PC-9 (cell line): Measurements from ENCODE around the gene EFHD1. TPM values are rescaled to one million over a fixed set of nuclear protein-coding genes. Genes with fewer than 3 reads are reported as not detected.

Experiments used
- BruUV-seq: library from RNA; stranded (reverse); fragments of 400-500 nt; replicated peaks from 2 replicates; lab custom pipeline; 2021; lab: Mats Ljungman, UMichigan
- CTCF ChIA-PET: fragments of 300-600 bp; sonication (Branson Sonifier 250); formaldehyde crosslinking; loops from one replicate; lab custom pipeline; 2022; ENCODE audit warnings: antibody characterized with exemption; lab: Charles Lee
- POLR2A ChIA-PET: fragments of 300-600 bp; sonication (Branson Sonifier 250); formaldehyde crosslinking; loops from one replicate; lab custom pipeline; 2022; ENCODE audit warnings: antibody characterized with exemption; ENCODE audit not compliant: unreplicated experiment; lab: Charles Lee
- DNase-seq, 2 experiments: peaks; one replicate each; pipeline versions ENCODE4 v3.0.0 to v3.0.0-alpha.2; 2015 to 2022; ENCODE audit warnings: mixed read lengths in 1 of 2
- H2AFZ ChIP-seq: fragments of 200-600 bp; sonication (generic); 2 replicates; pipeline ENCODE4 v1.8.1; 2017; ENCODE audit warnings: antibody characterized with exemption
- H3F3A ChIP-seq: fragments of 200-600 bp; sonication (generic); 2 replicates; pipeline ENCODE4 v1.8.1; 2017; ENCODE audit warnings: antibody characterized with exemption, mild to moderate bottlenecking, low read depth; ENCODE audit not compliant: insufficient read depth
- H3K27ac ChIP-seq: fragments of 200-600 bp; sonication (generic); 2 replicates; pipeline ENCODE4 v1.6.1; 2016; ENCODE audit warnings: mixed run types
- H3K27me3 ChIP-seq: fragments of 200-600 bp; sonication (generic); 2 replicates; pipeline ENCODE4 v1.6.1; 2016; ENCODE audit warnings: low read depth, mixed run types; ENCODE audit not compliant: insufficient read depth
- H3K36me3 ChIP-seq: fragments of 200-600 bp; sonication (generic); 2 replicates; pipeline ENCODE4 v1.6.1; 2016; ENCODE audit warnings: low read depth, mixed run types
- H3K4me1 ChIP-seq: fragments of 200-600 bp; sonication (generic); replicated peaks from 2 replicates; pipeline ENCODE4 v1.6.1; 2016; ENCODE audit warnings: mixed run types; ENCODE audit not compliant: insufficient read depth
- H3K4me2 ChIP-seq: fragments of 200-600 bp; sonication (generic); 2 replicates; pipeline ENCODE4 v1.6.1; 2017; ENCODE audit warnings: mixed run types
- H3K4me3 ChIP-seq: fragments of 200-600 bp; sonication (generic); 2 replicates; pipeline ENCODE4 v1.6.1; 2016; ENCODE audit warnings: mixed run types
- H3K79me2 ChIP-seq: fragments of 200-600 bp; sonication (generic); 2 replicates; pipeline ENCODE4 v1.6.1; 2017; ENCODE audit warnings: low read depth, mixed run types
- H3K9me2 ChIP-seq: fragments of 200-600 bp; sonication (generic); 2 replicates; pipeline ENCODE4 v1.8.1; 2017; ENCODE audit warnings: mild to moderate bottlenecking; ENCODE audit not compliant: insufficient read depth
- H3K9me3 ChIP-seq: fragments of 200-600 bp; sonication (generic); 2 replicates; pipeline ENCODE4 v1.8.1; 2016; ENCODE audit warnings: low read depth; ENCODE audit not compliant: insufficient read depth
- H4K20me1 ChIP-seq: fragments of 200-600 bp; sonication (generic); 2 replicates; pipeline ENCODE4 v1.8.1; 2017; ENCODE audit not compliant: insufficient read depth
- CTCF ChIP-seq: fragments of 200-600 bp; sonication (generic); conservative IDR thresholded peaks from 2 replicates; pipeline ENCODE4 v1.6.1; 2017; ENCODE audit warnings: mixed run types, antibody characterized with exemption, mild to moderate bottlenecking, moderate library complexity
- EZH2 ChIP-seq: fragments of 200-600 bp; sonication (generic); IDR thresholded peaks from 2 replicates; pipeline ENCODE4 v1.8.0; 2017; ENCODE audit warnings: antibody characterized with exemption, low read depth
- intact Hi-C: fragments of 100-400 bp; cut with micrococcal nuclease; formaldehyde crosslinking; loops from one replicate; pipeline ENCODE4 v1.10.0; 2022; ENCODE audit not compliant: unreplicated experiment
- total RNA-seq: library from RNA; stranded (reverse); gene quantifications from 2 replicates; pipeline ENCODE4 v1.2.3, GENCODE V29; 2021

The EFHD1 gene
- total RNA-seq, 1 experiment from 2014 or later, result 10.6 TPM

DNA sequence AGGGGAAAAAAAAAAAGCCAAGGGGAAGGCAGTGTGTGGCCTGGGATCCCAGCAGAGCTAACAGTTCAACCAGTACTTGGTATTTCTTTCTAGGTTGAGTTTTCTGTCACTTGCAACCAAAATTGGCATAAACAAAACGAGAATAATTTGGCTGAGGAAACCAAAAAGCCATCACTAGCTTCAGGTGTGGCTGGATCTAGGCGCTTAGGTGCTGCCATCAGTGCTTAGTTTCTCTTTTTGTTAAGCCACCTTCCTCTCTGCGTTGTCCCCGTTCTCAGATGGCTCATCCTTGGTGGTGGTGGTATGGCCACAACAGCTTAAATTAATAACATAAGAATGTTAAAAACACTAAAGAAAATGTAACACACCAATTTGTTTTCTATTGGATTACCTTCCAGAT is 2.4 kb downstream of the EFHD1 start:
- H3K4me2 ChIP-seq, result no peak overlapping the region
- no peak overlapping the region for H3K4me3 ChIP-seq
- H3K9me3 ChIP-seq, result no peaks in the 10 kb centered on the region
- POLR2A ChIA-PET, result no interaction called here
- peaks cover 12% of the 10 kb centered on the region for H3K4me1 ChIP-seq
- no peak overlapping the region for H3K27ac ChIP-seq
- no peaks in the 10 kb centered on the region for H3K79me2 ChIP-seq
- no TSS peak for BruUV-seq
- DNase-seq, result no peak
- no peaks in the 10 kb centered on the region for H3K36me3 ChIP-seq
- H3K27me3 ChIP-seq, result peaks cover 16% of the 10 kb centered on the region
- no peak for TF ChIP-seq EZH2
- TF ChIP-seq CTCF, result no peak
- CTCF ChIA-PET, result no interaction called here
- intact Hi-C loops, result no loop called here
- no peak overlapping the region for H2AFZ ChIP-seq
- H3K9me2 ChIP-seq, result no peaks in the 10 kb centered on the region
- no peaks in the 10 kb centered on the region for H4K20me1 ChIP-seq
- no peaks in the 10 kb centered on the region for H3F3A ChIP-seq

GRCh38 chr2:232636788-232637420 is 3.5 kb downstream of the EFHD1 start:
- Histone ChIP-seq H3F3A (no peaks in the 10 kb centered on the region), H3K27ac (no peak overlapping the region), H3K79me2 (no peaks in the 10 kb centered on the region), H3K9me3 (no peaks in the 10 kb centered on the region), H2AFZ (no peak overlapping the region), H3K4me3 (no peak overlapping the region), H3K27me3 (peaks cover 16% of the 10 kb centered on the region), H3K36me3 (no peaks in the 10 kb centered on the region), H4K20me1 (no peaks in the 10 kb centered on the region), H3K4me1 (peaks cover 12% of the 10 kb centered on the region), H3K9me2 (no peaks in the 10 kb centered on the region), H3K4me2 (no peak overlapping the region)
- no peak for TF ChIP-seq EZH2
- TF ChIP-seq CTCF, result no peak
- ChIA-PET POLR2A (no interaction called here), CTCF (interaction anchor here (0.7 kb wide), 1 partner anchor 18 kb away, joined by 8 read pairs; no protein-coding TSS in a partner anchor)
- DNase-seq, result no peak
- BruUV-seq, result no TSS peak
- intact Hi-C loops, result no loop called here

DNA sequence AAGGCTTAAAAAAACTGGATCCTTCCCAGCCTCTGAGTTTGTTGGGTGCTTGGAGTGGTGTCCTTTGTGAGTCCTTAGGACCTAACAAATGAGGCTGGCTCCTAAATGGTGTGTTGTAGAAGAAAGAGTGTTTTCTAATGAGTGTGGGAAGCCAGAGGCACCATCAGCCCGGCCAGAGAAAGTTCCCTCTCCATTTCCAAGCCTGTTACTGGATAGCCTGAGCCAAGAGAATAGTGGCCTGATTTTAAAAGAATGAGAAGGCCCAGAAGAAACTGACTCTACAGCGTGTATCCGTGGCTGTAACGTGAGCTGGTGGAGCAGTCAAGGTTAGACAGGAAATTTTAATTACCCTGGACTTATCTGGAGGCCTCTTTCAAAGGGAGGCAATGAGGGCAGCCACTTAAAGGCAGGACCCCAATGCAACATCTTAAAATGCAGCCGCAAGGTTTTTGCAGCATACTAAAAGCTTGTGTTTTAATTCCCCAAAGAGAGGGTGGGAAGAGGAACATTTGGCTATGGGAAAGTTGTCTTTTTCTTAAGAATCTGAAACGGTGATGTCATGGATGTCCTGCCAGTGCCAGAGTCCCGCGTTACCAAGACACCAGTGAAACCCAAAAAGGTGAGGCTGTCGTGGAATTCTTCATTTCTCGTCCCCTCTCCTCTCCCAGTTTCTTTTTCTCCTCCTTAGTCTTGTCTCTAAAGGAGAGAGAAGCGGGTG is 4.6 kb downstream of the EFHD1 start:
- no peak overlapping the region for H3K27ac ChIP-seq
- BruUV-seq, result no TSS peak
- no peaks in the 10 kb centered on the region for H3F3A ChIP-seq
- intact Hi-C loops, result no loop called here
- TF ChIP-seq EZH2 (no peak), CTCF (no peak)
- H3K9me3 ChIP-seq, result no peaks in the 10 kb centered on the region
- H4K20me1 ChIP-seq, result no peaks in the 10 kb centered on the region
- H3K4me1 ChIP-seq, result peaks cover under 1% of the 10 kb centered on the region; the same call in 1 of the 2 replicates
- no peak overlapping the region for H3K4me2 ChIP-seq
- POLR2A ChIA-PET, result no interaction called here
- H3K36me3 ChIP-seq, result no peaks in the 10 kb centered on the region
- DNase-seq, result no peak
- no peaks in the 10 kb centered on the region for H3K9me2 ChIP-seq
- H2AFZ ChIP-seq, result no peak overlapping the region
- no peaks in the 10 kb centered on the region for H3K79me2 ChIP-seq
- CTCF ChIA-PET, result interaction anchor here (0.7 kb wide), 1 partner anchor 19 kb away, joined by 8 read pairs; no protein-coding TSS in a partner anchor
- peaks cover 7% of the 10 kb centered on the region; the same call in 1 of the 2 replicates for H3K27me3 ChIP-seq
- no peak overlapping the region for H3K4me3 ChIP-seq
